ENCODE results near the gene CTSO.

Gene CTSO

GRCh38 chr4:155953151-155954117 is at the start of gene CTSO:
Gene CTSO, minus strand, starts transcription at chr4:155953866. Its CDS starts 19 bp downstream, at chr4:155953847.
- peak; percentile 66 for DNase-seq

- DNase-seq = no peak
Observed at GRCh38 chr4:156000491-156000890, 46.8 kb upstream of the CTSO start.

GRCh38 chr4:155999725-156000124 is 46.1 kb upstream of the CTSO start:
- DNase-seq = no peak

- no peak for DNase-seq
Observed at GRCh38 chr4:155995069-155995468, 41.4 kb upstream of the CTSO start.

- peak; percentile 55 for DNase-seq
Observed at GRCh38 chr4:155984106-155984797, 30.6 kb upstream of the CTSO start.

GRCh38 chr4:155982736-155983385 is 29.2 kb upstream of the CTSO start:
- DNase-seq = no peak

GRCh38 chr4:155978810-155979209 is 25.1 kb upstream of the CTSO start:
- DNase-seq = no peak

GRCh38 chr4:155975511-155975910 is 21.8 kb upstream of the CTSO start:
- no peak for DNase-seq

GRCh38 chr4:155974996-155975395 is 21.3 kb upstream of the CTSO start:
- DNase-seq = no peak

GRCh38 chr4:155974476-155974749 is 20.7 kb upstream of the CTSO start:
- DNase-seq = no peak

GRCh38 chr4:155973639-155974475 is 20.2 kb upstream of the CTSO start:
- no peak for DNase-seq

- DNase-seq = no peak
Observed at GRCh38 chr4:155972098-155972497, 18.4 kb upstream of the CTSO start.

GRCh38 chr4:155966731-155967395 is 13.2 kb upstream of the CTSO start:
- no peak for DNase-seq

- no peak for DNase-seq
Observed at GRCh38 chr4:155966171-155966570, 12.5 kb upstream of the CTSO start.

- DNase-seq = no peak
Observed at GRCh38 chr4:155964016-155964891, 10.6 kb upstream of the CTSO start.

GRCh38 chr4:155962767-155963166 is 9.1 kb upstream of the CTSO start:
- DNase-seq = no peak

GRCh38 chr4:155961575-155961974 is 7.9 kb upstream of the CTSO start:
- no peak for DNase-seq

GRCh38 chr4:155960522-155960921 is 6.9 kb upstream of the CTSO start:
- DNase-seq = no peak

GRCh38 chr4:155959417-155959816 is 5.8 kb upstream of the CTSO start:
- DNase-seq = no peak

- DNase-seq = no peak
Observed at GRCh38 chr4:155956461-155956860, 2.8 kb upstream of the CTSO start.

GRCh38 chr4:155954939-155955338 is 1.3 kb upstream of the CTSO start:
- no peak for DNase-seq
